Measurements from ENCODE around the gene CTTNBP2NL. TPM values are rescaled to one million over a fixed set of nuclear protein-coding genes. Genes with fewer than 3 reads are reported as not detected.

The CTTNBP2NL gene
- total RNA-seq, 4 donors from 2014 or later = 23.0 to 58.3 (median 31.5) TPM

DNA sequence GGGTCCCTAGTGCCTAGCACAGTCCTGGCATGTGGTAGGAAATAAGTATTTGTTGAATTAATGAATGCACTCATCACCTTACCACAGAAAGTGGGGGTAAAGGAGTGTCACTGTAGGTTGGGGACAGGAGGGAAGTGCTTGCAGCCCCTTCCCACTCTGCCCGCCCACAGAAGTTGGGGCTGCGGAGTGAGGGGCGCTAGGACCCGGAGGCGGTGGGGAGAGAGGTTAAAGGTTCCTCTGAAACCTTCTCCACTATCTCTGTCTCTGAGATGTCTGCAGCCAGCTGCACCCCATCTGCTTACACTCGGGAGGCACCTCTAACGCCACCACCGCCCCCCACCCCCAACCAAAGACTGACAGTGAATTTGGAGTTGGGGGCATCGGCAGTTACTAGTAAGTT, 111.3 kb downstream of the CTTNBP2NL start:
- ATAC-seq (ENCODE audit: low FRiP score) (no peak), DNase-seq (ENCODE audit: low spot score) (no peak)
- TF ChIP-seq, protein P1, sequence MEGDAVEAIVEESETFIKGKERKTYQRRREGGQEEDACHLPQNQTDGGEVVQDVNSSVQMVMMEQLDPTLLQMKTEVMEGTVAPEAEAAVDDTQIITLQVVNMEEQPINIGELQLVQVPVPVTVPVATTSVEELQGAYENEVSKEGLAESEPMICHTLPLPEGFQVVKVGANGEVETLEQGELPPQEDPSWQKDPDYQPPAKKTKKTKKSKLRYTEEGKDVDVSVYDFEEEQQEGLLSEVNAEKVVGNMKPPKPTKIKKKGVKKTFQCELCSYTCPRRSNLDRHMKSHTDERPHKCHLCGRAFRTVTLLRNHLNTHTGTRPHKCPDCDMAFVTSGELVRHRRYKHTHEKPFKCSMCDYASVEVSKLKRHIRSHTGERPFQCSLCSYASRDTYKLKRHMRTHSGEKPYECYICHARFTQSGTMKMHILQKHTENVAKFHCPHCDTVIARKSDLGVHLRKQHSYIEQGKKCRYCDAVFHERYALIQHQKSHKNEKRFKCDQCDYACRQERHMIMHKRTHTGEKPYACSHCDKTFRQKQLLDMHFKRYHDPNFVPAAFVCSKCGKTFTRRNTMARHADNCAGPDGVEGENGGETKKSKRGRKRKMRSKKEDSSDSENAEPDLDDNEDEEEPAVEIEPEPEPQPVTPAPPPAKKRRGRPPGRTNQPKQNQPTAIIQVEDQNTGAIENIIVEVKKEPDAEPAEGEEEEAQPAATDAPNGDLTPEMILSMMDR (IDR thresholded peaks at IDR 0.05) = no peak

DNA sequence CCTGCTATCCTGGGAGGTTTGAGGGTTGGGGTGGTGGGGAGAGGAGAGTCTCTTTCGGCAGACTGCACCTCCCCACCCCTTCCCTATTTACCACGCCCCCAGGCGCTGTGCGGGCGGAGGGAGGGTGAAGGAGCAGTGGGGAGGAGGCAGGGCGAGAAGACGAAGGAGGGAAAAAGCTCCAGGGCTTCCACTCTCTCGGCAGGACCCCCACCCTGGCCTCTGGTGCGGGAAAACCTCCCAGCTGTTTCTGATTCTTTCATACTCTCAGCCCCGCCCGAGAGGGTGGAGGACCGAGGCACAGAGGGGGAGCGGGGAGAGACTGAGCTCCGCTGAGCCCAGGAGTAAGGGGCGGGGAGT, 111.9 kb downstream of the CTTNBP2NL start:
- TF ChIP-seq, protein P1 (IDR thresholded peaks at IDR 0.05) = no peak
- ATAC-seq (ENCODE audit: low FRiP score) (peak; percentile 20), DNase-seq (ENCODE audit: low spot score) (no peak)

DNA sequence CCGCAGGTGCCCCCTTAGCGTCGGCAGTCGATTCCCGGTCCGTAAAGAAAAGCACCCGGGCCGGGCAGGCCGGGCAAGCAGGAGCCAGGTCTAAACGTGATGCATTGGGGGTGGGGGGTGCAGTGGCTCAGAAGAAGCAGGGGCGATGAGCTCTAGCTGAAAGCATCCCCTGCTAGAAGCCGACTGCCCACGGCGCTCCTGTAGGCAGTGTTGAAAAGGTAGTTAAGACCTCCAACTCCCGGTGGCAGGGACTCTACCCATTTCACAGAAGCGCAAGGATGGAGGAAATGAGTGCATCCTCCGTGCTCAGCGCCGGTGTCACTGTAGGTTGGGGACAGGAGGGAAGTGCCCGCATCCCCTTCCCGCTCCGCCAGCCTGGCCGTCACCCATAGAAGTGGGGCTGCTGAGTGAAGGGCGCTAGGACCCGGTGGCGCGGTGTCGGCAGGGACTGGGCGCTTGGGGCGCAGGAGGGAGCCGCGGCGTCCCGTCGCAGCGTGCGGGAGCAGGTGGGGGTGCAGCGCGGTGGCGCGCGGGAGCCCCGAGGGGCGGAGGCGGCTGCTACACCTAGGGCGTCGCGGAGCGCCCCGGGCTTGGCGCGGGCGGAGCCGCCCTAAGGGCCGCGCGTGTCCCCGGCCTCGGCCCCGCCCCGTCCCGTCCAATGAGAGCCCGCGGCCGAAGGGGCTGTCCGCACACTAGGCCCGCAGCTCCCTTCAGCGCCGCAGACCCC, 112.4 kb downstream of the CTTNBP2NL start, which contains the start of gene WNT2B:
TSS of gene WNT2B (plus strand) at position 688 of the 727 bp plus-strand sequence. CDS start 298 bp downstream, outside the sequence.
- ATAC-seq (ENCODE audit: low FRiP score) (peak; percentile 44), DNase-seq (ENCODE audit: low spot score) (no peak)
- TF ChIP-seq, protein P1 (IDR thresholded peaks at IDR 0.05) = no peak

DNA sequence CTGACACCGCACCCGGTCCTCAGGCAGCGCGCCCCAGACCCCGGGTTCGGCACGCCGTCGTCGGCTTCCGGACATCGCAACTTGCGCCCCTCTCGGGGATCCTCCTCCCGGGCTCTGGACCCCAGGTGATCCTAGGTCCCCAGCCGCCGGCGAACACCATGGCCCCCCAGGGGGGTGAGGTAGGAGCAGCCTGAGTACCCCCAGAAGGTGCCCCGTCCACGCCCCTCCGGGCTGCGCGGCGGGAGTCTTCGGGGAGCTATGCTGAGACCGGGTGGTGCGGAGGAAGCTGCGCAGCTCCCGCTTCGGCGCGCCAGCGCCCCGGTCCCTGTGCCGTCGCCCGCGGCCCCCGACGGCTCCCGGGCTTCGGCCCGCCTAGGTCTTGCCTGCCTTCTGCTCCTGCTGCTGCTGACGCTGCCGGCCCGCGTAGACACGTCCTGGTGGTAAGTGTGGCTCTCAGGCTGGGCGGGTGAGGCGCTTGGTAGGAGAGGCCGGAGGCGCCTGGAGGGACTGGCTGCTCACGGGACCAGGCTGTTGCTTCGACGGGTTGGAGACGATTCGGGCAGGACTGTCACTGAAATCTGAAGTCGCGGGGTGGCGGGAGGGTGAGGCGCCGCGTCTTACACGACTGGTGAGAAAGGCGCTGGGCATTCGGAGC, 113.1 kb downstream of the CTTNBP2NL start:
- ATAC-seq (ENCODE audit: low FRiP score) (peak; percentile 12), DNase-seq (ENCODE audit: low spot score) (no peak)
- TF ChIP-seq, protein P1 (IDR thresholded peaks at IDR 0.05) = no peak

DNA sequence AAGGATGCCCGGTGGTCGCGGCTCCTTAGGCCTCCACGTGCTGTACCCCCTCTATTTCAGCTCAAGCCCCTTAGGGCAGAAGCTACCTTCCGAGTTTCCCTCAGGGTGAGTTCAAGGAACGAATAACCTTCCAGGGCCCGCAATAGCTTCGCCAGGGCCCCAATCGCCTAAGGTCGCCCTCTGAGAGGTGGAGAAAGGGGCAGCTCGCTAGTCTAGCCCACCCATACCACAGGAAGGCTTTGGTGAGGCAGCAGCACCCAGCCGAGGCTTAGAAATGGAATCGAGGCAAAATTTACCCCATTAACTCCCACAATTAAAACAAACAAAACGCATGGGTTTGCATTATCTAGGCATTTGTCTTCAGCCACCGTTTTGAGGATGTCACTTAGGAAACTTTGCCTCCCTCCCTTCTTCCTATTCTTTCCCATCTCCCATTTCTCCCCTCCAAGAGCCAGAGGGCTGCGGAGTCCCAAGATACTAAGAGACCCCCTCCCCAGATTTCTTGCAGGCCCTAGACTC, 113.7 kb downstream of the CTTNBP2NL start:
- TF ChIP-seq, protein P1 (IDR thresholded peaks at IDR 0.05) = no peak
- no peak for ATAC-seq (ENCODE audit: low FRiP score)
- DNase-seq (ENCODE audit: low spot score) = no peak

DNA sequence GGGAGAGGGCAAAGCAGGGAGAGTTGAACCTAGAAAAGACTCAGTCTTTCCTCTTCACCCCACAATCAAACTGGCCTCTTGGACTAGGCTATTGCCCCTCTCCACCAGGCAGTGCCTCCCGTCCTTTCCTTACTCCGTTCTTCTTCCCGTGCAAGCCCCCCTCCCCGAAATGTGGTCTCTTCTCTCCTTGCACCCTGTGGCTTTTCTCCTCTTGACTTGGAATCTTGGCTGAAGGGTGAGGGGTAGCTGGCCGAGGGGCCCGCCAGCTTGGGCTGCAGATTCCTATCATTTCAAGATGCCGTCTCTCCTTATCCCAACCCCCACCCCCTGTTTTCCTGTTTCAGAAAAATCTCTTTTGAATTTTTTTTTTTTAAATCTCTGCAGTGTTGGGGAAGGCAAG, 114.3 kb downstream of the CTTNBP2NL start:
- ATAC-seq (ENCODE audit: low FRiP score) (no peak), DNase-seq (ENCODE audit: low spot score) (no peak)

More for the DNA sequence above, 114.3 kb downstream of the CTTNBP2NL start:
- TF ChIP-seq, protein P1 (IDR thresholded peaks at IDR 0.05) = no peak

Small RNA genes within 50 kb of the gene (small RNA-seq; reads per million reads assigned to genes)
- not detected for gene RF01210

Other genes with a start within 250 kb of the CTTNBP2NL start
- 10 to 100 TPM in 3 of 4 donors, 1 to 10 TPM in 1; 5.0 to 14.3 (median 11.9) TPM for gene WNT2B, start 112.8 kb downstream of the CTTNBP2NL start, total RNA-seq
- gene ST7L, start 222.9 kb downstream of the CTTNBP2NL start, total RNA-seq = 10 to 100 TPM; 19.4 to 29.2 (median 28.2) TPM
- 100 to 1,000 TPM; 131 to 236 (median 159) TPM for gene CAPZA1, start 223.6 kb downstream of the CTTNBP2NL start, total RNA-seq